Transverse colon (tissue), 4 donors: ENCODE measurements around the gene DNAH1. TPM values are rescaled to one million over a fixed set of nuclear protein-coding genes. Genes with fewer than 3 reads are reported as not detected.

Experiments
- DNase-seq: peaks from one replicate; pipeline ENCODE4 v3.0.0-alpha.2; 2019
- H3K27ac ChIP-seq, 4 donors: fragments of 200-600 bp; sonication (generic); 2 replicates each; pipeline ENCODE4 v1.5.1; 2016 to 2018; ENCODE audit warnings: inconsistent platforms in 4 of 4
- H3K27me3 ChIP-seq: fragments of 200-600 bp; sonication (generic); 2 replicates; pipeline ENCODE4 v1.5.1; 2017; ENCODE audit warnings: inconsistent platforms
- H3K36me3 ChIP-seq, 4 donors: fragments of 200-600 bp; sonication (generic); 2 replicates each; pipeline ENCODE4 v1.5.1; 2017 to 2019; ENCODE audit warnings: inconsistent platforms in 4 of 4
- H3K4me1 ChIP-seq, 4 donors: fragments of 200-600 bp; sonication (generic); 2 replicates each; pipeline ENCODE4 v1.5.1; 2017 to 2020; ENCODE audit warnings: inconsistent platforms in 4 of 4
- H3K4me3 ChIP-seq, 4 donors: fragments of 200-600 bp; sonication (generic); 1 replicate in 1 of 4; 2 replicates in 3 of 4; pipeline versions ENCODE4 v1.5.1 to v1.6.1; 2017 to 2019; ENCODE audit warnings: inconsistent platforms in 4 of 4
- H3K9me3 ChIP-seq, 2 donors: fragments of 200-600 bp; sonication (generic); 2 replicates each; pipeline ENCODE4 v1.5.1; 2017 to 2019; ENCODE audit warnings: inconsistent platforms in 2 of 2
- EP300 ChIP-seq: sonication (generic); formaldehyde crosslinking; IDR thresholded peaks from one replicate; pipeline ENCODE4 v1.6.1; 2017; ENCODE audit warnings: antibody characterized with exemption, low read depth
- POLR2A ChIP-seq: fragments of 450-650 bp; IDR thresholded peaks from one replicate; pipeline ENCODE4 v1.6.1; 2016; ENCODE audit warnings: antibody characterized with exemption, mild to moderate bottlenecking, moderate library complexity
- POLR2AphosphoS5 ChIP-seq, 3 donors: sonication (generic); formaldehyde crosslinking; IDR thresholded peaks; one replicate each; pipeline ENCODE4 v1.6.1; 2016; ENCODE audit warnings: antibody characterized with exemption in 3 of 3
- WGBS, 2 donors: methylation state at CpG; one replicate each; pipeline ENCODE4 v1.1.5; 2018; ENCODE audit warnings: low coverage in 1 of 2; 5-methylcytosine and 5-hydroxymethylcytosine counted together
- in situ Hi-C, 4 donors: fragments of 200-750 bp; cut with MboI; loops; one replicate each; pipeline versions ENCODE4 v1.15.0 to v1.15.1; 2017; ENCODE audit warnings: low sequenced_read_pairs in 3 of 4, low pct_ligation_motif_present in 1 of 4, low pct_unique_long_range_greater_than_20kb in 1 of 4
- intact Hi-C: fragments of 100-400 bp; cut with DNase I; formaldehyde crosslinking; loops from one replicate; pipeline ENCODE4 v1.15.1; 2023; ENCODE audit warnings: low total_unique reads
- total RNA-seq, 4 donors: library from RNA; depleted of rRNA; stranded (reverse); fragments of >200 nt; gene quantifications; one replicate each; pipeline ENCODE4 v1.1.0, GENCODE V29; 2016
- TF ChIP-seq, protein P1 (sequence below), 5 experiments: fragments of 200-600 bp in 3 of 5; fragments of 450-650 bp in 2 of 5; sonication (generic) in 3 of 5; IDR thresholded peaks; 1 replicate in 2 of 5; 2 replicates in 3 of 5; pipeline ENCODE4 v1.5.1; 2016 to 2017; ENCODE audit warnings: antibody characterized with exemption in 5 of 5, inconsistent platforms in 3 of 5, mild to moderate bottlenecking in 2 of 5, moderate library complexity in 1 of 5

DNAH1 gene
- total RNA-seq, 4 donors from 2014 or later: 17.6 to 102 (median 26.3) TPM

DNA sequence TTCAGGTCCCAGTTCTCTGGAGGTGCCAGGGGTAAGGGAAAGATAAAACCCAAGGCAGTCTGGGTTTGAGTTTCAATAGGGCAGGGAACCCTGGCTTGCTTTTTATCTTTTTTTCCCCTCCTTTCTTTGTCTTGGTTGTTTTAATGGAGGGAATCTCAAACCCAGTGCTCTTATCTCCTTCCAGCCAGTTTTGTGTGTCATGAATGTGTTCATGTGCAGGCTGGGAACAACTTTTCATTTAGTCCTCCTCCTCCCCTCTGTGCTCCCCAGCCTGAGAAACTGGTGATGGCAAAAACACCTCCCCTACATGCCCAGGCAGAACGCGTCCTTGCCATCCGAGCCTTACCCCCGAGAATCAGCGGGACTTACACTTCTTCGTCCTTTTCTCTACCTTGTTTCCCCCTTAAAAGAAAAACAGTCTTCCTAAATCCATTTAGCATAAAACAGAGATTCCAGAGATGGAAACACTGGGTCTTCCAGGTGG lies 117.9 kb downstream of the DNAH1 start:
- intact Hi-C loops: no loop called here
- no peak for DNase-seq
- no peaks in the 10 kb centered on the region for H3K36me3 ChIP-seq
- no peaks in the 10 kb centered on the region for H3K9me3 ChIP-seq
- WGBS, 2 donors: 92 to 98% methylated on average over 6 of the region's 6 CpGs
- no peak overlapping the region for H3K27ac ChIP-seq
- peaks cover 0 to 10% (median 2%) of the 10 kb centered on the region in 4 donors for H3K4me1 ChIP-seq
- no peaks in the 10 kb centered on the region for H3K27me3 ChIP-seq
- TF ChIP-seq, protein P1, sequence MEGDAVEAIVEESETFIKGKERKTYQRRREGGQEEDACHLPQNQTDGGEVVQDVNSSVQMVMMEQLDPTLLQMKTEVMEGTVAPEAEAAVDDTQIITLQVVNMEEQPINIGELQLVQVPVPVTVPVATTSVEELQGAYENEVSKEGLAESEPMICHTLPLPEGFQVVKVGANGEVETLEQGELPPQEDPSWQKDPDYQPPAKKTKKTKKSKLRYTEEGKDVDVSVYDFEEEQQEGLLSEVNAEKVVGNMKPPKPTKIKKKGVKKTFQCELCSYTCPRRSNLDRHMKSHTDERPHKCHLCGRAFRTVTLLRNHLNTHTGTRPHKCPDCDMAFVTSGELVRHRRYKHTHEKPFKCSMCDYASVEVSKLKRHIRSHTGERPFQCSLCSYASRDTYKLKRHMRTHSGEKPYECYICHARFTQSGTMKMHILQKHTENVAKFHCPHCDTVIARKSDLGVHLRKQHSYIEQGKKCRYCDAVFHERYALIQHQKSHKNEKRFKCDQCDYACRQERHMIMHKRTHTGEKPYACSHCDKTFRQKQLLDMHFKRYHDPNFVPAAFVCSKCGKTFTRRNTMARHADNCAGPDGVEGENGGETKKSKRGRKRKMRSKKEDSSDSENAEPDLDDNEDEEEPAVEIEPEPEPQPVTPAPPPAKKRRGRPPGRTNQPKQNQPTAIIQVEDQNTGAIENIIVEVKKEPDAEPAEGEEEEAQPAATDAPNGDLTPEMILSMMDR (IDR thresholded peaks at IDR 0.05): no peak
- TF ChIP-seq EP300 (no peak), POLR2A (no peak), POLR2AphosphoS5 (IDR thresholded peaks at IDR 0.05) (no peak)
- in situ Hi-C loops: no loop called here
- no peak overlapping the region for H3K4me3 ChIP-seq

DNA sequence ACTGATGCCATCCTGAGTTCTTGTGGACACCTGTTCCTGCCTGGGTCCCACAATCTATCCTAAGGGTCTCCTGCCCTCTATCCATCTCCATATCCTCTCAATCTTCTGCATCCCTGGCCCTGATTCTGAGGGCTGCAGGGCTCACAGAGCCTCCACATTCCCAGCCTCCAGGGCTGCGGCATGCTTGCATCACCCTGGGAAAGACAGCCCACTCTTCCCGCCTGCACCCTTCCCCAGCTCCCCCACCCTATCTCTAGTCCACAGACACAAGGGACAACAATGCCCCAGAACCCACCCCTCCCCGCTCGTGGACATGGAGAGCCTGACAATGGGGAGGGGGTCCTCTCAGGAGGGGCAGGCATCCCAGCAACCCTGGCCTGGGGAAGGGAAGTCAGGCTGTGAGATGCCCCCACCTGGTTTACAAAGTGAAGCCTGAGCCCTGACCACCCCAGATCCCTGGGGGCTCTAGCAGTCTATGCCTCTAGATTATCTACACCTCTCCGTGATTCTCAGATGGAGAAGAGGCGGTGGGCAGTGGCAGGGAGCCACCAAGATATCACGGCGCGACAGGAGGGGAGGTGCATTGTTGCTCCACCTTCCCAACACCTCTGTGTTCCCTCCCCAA lies 118.5 kb downstream of the DNAH1 start:
- in situ Hi-C loops (no loop called here), intact Hi-C loops (no loop called here)
- TF ChIP-seq POLR2AphosphoS5 (IDR thresholded peaks at IDR 0.05) (no peak), POLR2A (no peak), EP300 (no peak)
- TF ChIP-seq, protein P1 (IDR thresholded peaks at IDR 0.05): no peak
- no peak overlapping the region for H3K27ac ChIP-seq
- H3K4me3 ChIP-seq: no peak overlapping the region
- no peaks in the 10 kb centered on the region for H3K9me3 ChIP-seq
- H3K4me1 ChIP-seq: peaks cover 0 to 10% (median 2%) of the 10 kb centered on the region in 4 donors
- 92% methylated on average over 9 of the region's 9 CpGs; no CpG with 5 or more reads in 1 of the 2 donors for WGBS, 2 donors
- no peaks in the 10 kb centered on the region for H3K36me3 ChIP-seq
- H3K27me3 ChIP-seq: no peaks in the 10 kb centered on the region
- no peak for DNase-seq

DNA sequence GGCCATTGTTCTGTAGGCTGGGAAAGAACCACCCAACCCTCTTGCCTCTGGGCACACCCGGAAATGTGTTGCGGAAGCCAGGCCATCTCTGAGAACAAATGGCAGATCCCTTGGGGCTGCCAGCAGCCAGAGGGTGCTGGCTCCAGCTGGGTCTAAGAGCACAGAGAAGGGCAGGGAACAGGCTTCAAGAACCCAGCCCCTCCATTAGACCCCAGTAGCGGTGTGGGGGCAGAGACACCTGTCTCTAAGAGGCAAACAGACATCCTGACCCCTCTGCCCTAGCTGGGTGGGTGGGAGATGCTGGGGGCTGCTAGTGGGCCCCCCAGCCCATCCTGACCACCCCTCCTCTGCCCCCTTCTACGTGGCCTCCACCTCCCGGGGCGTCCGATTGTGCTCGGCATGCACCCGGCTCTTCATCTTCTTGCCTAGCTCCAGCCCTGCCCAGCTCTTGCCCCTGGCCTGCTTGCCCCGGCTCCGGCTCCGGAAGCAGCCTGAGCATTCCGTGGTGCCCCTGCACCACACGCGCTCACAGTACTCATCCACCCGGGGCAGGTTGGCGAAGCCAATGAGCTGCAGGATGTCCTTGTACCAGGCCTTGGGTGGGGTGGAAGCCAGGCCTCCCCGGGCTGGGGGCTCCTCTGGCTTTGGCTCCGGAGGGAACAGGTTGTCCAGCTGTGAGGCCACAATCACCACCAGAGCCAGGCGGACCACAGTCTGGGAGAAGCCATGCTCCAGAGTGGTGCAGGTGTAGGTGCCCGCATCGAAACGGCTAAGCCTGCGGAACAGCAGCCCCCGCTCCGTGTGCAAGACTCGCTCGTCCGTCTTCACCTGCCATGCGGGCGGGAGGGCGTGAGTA lies 119.4 kb downstream of the DNAH1 start:
- Histone ChIP-seq H3K4me3 (no peak overlapping the region), H3K36me3 (no peaks in the 10 kb centered on the region), H3K4me1 (peaks cover 0 to 10% (median 2%) of the 10 kb centered on the region in 4 donors), H3K27ac (no peak overlapping the region), H3K27me3 (no peaks in the 10 kb centered on the region), H3K9me3 (no peaks in the 10 kb centered on the region)
- DNase-seq: no peak
- intact Hi-C loops: no loop called here
- in situ Hi-C loops: no loop called here
- TF ChIP-seq, protein P1 (IDR thresholded peaks at IDR 0.05): no peak
- TF ChIP-seq POLR2AphosphoS5 (IDR thresholded peaks at IDR 0.05): no peak
- TF ChIP-seq EP300: no peak
- no peak for TF ChIP-seq POLR2A
- WGBS, 2 donors: 94% methylated on average over 29 of the region's 32 CpGs; no CpG with 5 or more reads in 1 of the 2 donors

DNA sequence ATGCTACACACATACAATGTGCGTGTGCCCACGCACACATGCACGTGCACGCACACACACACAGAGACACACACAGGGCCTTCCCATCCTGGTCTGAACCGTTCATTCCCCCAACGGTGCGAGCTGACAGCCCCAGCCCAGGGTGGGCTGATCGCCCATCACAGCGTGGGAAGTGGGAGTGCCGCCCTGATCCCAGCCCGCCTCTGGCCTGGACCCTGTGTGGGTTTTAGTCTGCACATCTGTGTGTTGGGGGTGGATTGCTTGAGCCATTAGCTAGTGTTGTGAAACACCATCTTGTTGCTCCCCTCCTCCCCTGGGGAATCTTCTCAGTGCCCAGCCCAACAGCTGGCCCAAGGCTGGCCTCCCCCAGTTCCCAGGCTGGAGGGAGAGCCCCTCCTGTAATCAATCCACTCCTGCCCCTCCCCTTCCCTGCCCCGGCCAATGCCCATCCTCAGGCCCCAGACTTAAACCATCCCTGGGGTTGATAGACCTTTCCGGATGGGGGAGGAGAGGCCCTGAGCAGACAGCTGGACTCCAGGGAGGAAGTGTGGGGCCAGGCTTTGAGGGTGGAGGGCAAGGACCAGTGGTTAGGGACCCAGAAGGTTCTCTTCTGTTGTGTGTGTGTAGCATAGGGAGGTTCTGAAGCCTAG lies 120.5 kb downstream of the DNAH1 start:
- 90% methylated on average over 13 of the region's 13 CpGs; no CpG with 5 or more reads in 1 of the 2 donors for WGBS, 2 donors
- Histone ChIP-seq H3K36me3 (no peaks in the 10 kb centered on the region), H3K4me3 (no peak overlapping the region), H3K4me1 (peaks cover 0 to 10% (median 2%) of the 10 kb centered on the region in 4 donors), H3K27me3 (no peaks in the 10 kb centered on the region), H3K27ac (no peak overlapping the region), H3K9me3 (no peaks in the 10 kb centered on the region)
- in situ Hi-C loops (no loop called here), intact Hi-C loops (no loop called here)
- TF ChIP-seq, protein P1 (IDR thresholded peaks at IDR 0.05): no peak
- TF ChIP-seq POLR2AphosphoS5 (IDR thresholded peaks at IDR 0.05): no peak
- TF ChIP-seq EP300: no peak
- no peak for TF ChIP-seq POLR2A
- DNase-seq: no peak
